Subcutaneous abdominal adipose tissue (tissue), 5 donors: ENCODE results near the gene RNF217.
"Not testable (repeated sequence)": the region's sequence is repeated elsewhere in the genome, so short reads cannot be mapped to it uniquely, and the experiment has no call there.

Experiments
- H3K27ac ChIP-seq: one replicate; pipeline ENCODE4 v1.7.0; 2013; ENCODE audit warnings: low read depth, mild to moderate bottlenecking, inconsistent platforms, low read length, moderate library complexity
- H3K27me3 ChIP-seq, 5 donors: one replicate each; pipeline ENCODE4 v1.7.0; 2013; ENCODE audit warnings: low read length in 5 of 5, inconsistent platforms in 1 of 5; ENCODE audit not compliant: control insufficient read depth in 5 of 5, insufficient read depth in 4 of 5
- H3K36me3 ChIP-seq, 5 donors: one replicate each; pipeline ENCODE4 v1.7.0; 2013; ENCODE audit warnings: low read length in 5 of 5; ENCODE audit not compliant: control insufficient read depth in 5 of 5, insufficient read depth in 5 of 5
- H3K4me1 ChIP-seq, 5 donors: one replicate each; pipeline ENCODE4 v1.7.0; 2013; ENCODE audit warnings: low read length in 5 of 5, mild to moderate bottlenecking in 3 of 5, moderate library complexity in 1 of 5; ENCODE audit not compliant: control insufficient read depth in 5 of 5, insufficient read depth in 5 of 5
- H3K4me3 ChIP-seq, 5 donors: one replicate each; pipeline ENCODE4 v1.7.0; 2013; ENCODE audit warnings: low read length in 5 of 5, low read depth in 1 of 5
- H3K9ac ChIP-seq, 5 donors: one replicate each; pipeline ENCODE4 v1.7.0; 2013; ENCODE audit warnings: low read length in 5 of 5, mild to moderate bottlenecking in 4 of 5, moderate library complexity in 3 of 5
- H3K9me3 ChIP-seq, 5 donors: one replicate each; pipeline ENCODE4 v1.7.0; 2013; ENCODE audit warnings: low read length in 5 of 5; ENCODE audit not compliant: control insufficient read depth in 5 of 5
- donor health status: healthy.
- donor health status: healthy.
- donor health status: healthy.
- donor health status: healthy.
- donor health status: healthy.

The RNF217 gene

DNA sequence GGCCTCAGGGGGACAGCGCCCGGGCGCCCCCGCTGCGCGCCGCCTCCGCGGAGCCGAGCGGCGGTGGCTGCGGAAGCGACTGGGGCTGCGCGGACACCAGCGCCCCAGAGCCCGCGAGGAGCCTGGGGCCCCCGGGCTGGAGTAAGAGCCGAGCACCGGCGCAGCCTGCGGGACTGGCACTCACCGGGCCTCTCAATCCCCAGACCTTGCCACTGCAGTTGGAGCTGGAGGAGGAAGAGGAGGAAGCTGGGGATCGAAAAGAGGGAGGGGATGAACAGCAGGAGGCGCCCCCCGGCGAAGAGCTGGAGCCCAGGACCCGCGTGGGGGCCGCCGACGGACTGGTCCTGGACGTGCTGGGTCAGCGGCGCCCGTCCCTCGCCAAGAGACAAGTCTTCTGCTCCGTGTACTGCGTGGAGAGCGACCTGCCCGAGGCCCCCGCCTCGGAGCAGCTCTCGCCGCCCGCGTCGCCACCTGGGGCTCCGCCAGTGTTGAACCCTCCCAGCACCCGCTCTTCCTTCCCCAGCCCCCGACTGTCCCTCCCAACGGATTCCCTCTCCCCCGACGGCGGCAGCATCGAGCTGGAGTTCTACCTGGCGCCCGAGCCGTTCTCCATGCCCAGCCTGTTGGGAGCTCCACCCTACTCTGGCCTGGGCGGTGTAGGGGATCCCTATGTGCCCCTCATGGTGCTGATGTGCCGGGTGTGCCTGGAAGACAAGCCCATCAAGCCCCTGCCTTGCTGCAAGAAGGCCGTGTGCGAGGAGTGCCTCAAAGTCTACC, 590 bp downstream of the RNF217 start:
- Histone ChIP-seq H3K4me1 (peaks cover 2 to 51% (median 46%) of the 10 kb centered on the region in 5 donors), H3K27ac (peak overlapping the region; percentile 87), H3K4me3 (peak overlapping the region; percentile 75 to 88 (median 84)), H3K9ac (peak overlapping the region; percentile 80 to 89 (median 87)), H3K9me3 (no peaks in the 10 kb centered on the region), H3K27me3 (no peaks in the 10 kb centered on the region), H3K36me3 (no peaks in the 10 kb centered on the region)

DNA sequence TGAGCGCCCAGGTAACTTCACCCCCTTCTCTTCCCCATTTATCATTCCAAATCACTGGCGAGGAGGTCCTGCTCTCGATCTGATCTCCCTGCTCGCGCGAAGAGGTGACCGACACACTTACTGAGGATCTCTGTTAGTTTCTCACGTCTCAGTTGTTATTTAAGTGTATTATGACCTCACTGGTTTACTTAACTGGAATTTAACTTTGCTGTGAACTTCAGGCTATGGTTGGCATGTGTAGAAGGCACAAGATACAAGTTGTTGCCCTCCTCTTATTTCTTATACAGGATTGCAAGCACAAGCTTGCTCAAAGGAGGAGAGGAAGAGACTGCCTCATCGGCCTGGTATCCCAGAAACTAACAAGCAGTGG, 1.2 kb downstream of the RNF217 start:
- Histone ChIP-seq H3K27me3 (no peaks in the 10 kb centered on the region), H3K9ac (peak overlapping the region; percentile 80 to 89 (median 87)), H3K36me3 (no peaks in the 10 kb centered on the region), H3K4me3 (peak overlapping the region; percentile 75 to 88 (median 84)), H3K27ac (peak overlapping the region; percentile 87), H3K9me3 (no peaks in the 10 kb centered on the region), H3K4me1 (peaks cover 2 to 51% (median 46%) of the 10 kb centered on the region in 5 donors)

DNA sequence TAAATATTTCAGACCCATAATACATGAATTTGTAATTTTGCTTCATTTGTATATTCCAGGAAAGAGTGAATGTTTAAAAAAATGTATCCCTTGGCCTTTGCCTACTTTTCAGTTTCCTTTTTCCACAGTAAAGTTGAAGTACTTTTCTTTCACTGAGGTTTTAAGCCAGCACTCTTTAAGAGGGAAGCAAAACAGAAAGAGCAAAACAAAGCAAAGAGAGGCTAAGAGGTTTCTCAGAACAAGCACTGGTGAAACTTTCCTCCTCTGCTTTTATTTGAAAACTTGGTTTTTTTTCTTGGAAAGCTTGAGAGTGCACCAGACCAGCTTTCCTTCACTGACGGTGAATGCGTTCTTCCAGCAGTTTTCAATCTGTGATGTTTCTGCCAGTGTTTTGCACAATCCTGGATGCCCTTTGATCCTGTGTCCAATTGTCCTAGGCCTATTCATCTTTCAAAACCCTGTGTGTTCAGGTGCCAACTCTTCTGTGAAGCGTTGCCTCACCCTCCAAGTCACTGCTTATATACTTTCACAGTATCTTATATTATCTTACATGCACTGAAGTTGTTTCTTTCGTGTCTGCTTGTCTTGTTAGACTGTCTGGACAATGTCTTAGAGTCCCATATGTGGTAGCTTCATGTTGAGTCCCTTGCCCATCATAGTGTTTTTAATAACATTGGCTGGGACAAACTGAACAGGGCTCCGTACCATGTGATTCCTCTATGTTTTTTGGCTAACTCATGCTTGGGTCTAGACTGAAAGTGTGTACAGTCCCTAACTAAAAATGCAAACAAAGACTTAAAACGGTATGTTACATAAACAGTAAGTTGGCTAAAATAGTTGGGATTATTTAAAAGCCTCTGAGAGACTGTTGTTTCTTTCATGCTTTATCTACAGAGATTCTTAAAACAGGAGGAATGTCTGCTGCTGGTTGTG, 1.9 kb downstream of the RNF217 start:
- Histone ChIP-seq H3K9me3 (no peaks in the 10 kb centered on the region), H3K36me3 (no peaks in the 10 kb centered on the region), H3K4me3 (peak overlapping the region; percentile 75 to 88 (median 84)), H3K4me1 (peaks cover 2 to 54% (median 46%) of the 10 kb centered on the region in 5 donors), H3K27ac (peak overlapping the region; percentile 87), H3K9ac (peak overlapping the region; percentile 80 to 89 (median 87)), H3K27me3 (no peaks in the 10 kb centered on the region)

- H3K27me3 ChIP-seq: no peaks in the 10 kb centered on the region
- peak overlapping the region in 3 of 5 donors; percentile 41 to 88 (median 87) for H3K9ac ChIP-seq
- H3K27ac ChIP-seq: peak overlapping the region; percentile 87
- no peaks in the 10 kb centered on the region for H3K36me3 ChIP-seq
- no peaks in the 10 kb centered on the region for H3K9me3 ChIP-seq
- H3K4me1 ChIP-seq: peaks cover 2 to 54% (median 46%) of the 10 kb centered on the region in 5 donors
- H3K4me3 ChIP-seq: peak overlapping the region; percentile 75 to 88 (median 84)
These were observed 2.5 kb downstream of the RNF217 start for GRCh38 chr6:124964764-124965105.

GRCh38 chr6:124965424-124965850, 3.2 kb downstream of the RNF217 start:
- not testable (repeated sequence) for H3K9ac ChIP-seq, H3K4me3 ChIP-seq, H3K27me3 ChIP-seq, H3K9me3 ChIP-seq, H3K36me3 ChIP-seq
- Histone ChIP-seq H3K27ac (peak overlapping the region; percentile 51), H3K4me1 (peaks cover 2 to 56% (median 43%) of the 10 kb centered on the region in 5 donors)

DNA sequence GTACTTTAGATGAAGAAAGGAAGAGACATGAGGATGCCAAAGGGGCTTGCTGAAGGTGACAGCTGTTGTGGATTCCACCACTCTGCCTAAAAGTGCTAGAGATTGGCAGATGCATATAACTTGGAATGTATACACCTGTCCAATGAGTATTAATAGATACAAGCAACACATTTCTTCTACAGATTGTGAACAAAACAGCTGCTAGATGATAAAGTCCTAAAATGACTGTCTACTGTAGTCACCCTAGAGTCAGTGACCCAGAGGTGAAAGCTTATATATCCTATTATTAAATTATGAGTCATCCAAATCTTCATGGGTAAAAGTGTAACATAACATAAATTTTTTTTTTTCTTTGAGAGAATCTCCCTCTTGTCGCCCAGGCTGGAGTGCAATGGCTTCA, 5.2 kb downstream of the RNF217 start:
- Histone ChIP-seq H3K9ac (no peak overlapping the region), H3K9me3 (no peaks in the 10 kb centered on the region), H3K27ac (peak overlapping the region; percentile 51), H3K27me3 (no peaks in the 10 kb centered on the region), H3K4me3 (no peak overlapping the region), H3K4me1 (peaks cover 0 to 47% (median 35%) of the 10 kb centered on the region in 5 donors), H3K36me3 (peaks cover 2 to 13% (median 10%) of the 10 kb centered on the region in 5 donors)

DNA sequence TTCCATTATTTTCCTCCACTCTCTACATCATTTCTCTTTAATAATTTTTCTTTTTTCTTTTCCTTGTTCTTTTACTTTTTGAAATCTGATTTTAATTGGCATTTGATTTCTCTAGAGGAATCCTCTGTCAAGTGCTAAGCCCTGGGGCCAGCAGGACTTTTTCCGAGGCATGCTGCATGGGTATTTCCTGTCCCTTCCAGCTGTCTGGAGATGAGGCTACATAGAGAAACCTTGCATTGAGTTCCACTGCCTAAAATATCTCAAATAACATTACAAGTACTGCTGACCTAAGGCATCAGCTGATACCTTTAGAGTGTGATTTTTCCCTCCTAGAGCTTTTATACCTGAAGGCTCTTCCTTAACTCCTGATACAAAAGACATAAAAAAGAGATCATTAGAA, 6.2 kb downstream of the RNF217 start:
- no peaks in the 10 kb centered on the region for H3K27me3 ChIP-seq
- no peaks in the 10 kb centered on the region for H3K9me3 ChIP-seq
- H3K4me1 ChIP-seq: peaks cover 0 to 41% (median 28%) of the 10 kb centered on the region in 5 donors
- H3K9ac ChIP-seq: no peak overlapping the region
- H3K36me3 ChIP-seq: peaks cover 4 to 21% (median 15%) of the 10 kb centered on the region in 5 donors
- no peak overlapping the region for H3K27ac ChIP-seq
- H3K4me3 ChIP-seq: no peak overlapping the region

DNA sequence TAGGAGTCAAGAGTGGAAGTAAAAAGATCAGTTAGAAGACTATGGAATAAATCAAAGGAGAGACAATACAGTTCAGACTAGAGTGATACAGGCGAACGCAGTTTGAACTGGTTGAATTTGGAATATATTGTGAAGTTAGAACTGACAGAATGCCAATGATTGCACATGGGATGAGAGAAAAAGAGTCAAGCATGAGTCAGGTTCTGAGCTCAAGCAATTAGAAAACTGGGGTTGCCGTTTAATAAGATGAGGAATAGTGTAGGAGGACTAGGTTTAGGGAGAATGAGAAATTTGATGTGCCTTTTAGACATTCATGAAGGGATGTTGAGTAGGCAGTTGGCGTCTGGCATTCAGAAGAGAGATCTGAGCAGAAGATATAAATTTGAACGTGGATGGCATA, 8.0 kb downstream of the RNF217 start:
- no peaks in the 10 kb centered on the region for H3K9me3 ChIP-seq
- H3K27ac ChIP-seq: no peak overlapping the region
- peaks cover 7 to 21% (median 18%) of the 10 kb centered on the region in 5 donors for H3K36me3 ChIP-seq
- no peak overlapping the region for H3K4me3 ChIP-seq
- peaks cover 0 to 26% (median 12%) of the 10 kb centered on the region in 5 donors for H3K4me1 ChIP-seq
- no peaks in the 10 kb centered on the region for H3K27me3 ChIP-seq
- H3K9ac ChIP-seq: no peak overlapping the region

GRCh38 chr6:124970763-124971162, 8.5 kb downstream of the RNF217 start:
- H3K9ac ChIP-seq: no peak overlapping the region
- peaks cover 7 to 21% (median 18%) of the 10 kb centered on the region in 5 donors for H3K36me3 ChIP-seq
- H3K27me3 ChIP-seq: no peaks in the 10 kb centered on the region
- H3K27ac ChIP-seq: no peak overlapping the region
- H3K4me3 ChIP-seq: no peak overlapping the region
- H3K9me3 ChIP-seq: no peaks in the 10 kb centered on the region
- H3K4me1 ChIP-seq: peaks cover 0 to 21% (median 10%) of the 10 kb centered on the region in 5 donors

DNA sequence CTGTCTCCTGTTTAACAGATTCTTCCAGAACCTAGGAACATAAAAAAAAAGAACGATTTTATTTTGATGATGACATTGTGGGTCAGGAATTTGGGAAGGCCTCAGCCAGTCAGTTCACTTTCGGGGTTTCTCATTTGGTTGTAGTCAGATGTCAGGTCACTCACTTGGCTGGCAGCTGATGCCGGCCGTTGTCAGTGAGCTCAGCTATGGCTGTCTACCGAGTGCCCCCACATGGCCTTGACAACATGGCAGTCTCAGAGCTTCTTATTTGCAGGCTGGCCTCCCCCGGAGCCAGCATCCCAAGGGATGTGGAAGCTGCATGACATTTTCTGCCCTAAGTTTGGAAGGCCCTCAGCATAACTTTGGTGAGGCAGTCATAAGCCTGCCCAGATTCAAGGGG, 11.5 kb downstream of the RNF217 start:
- Histone ChIP-seq H3K9ac (no peak overlapping the region), H3K36me3 (peaks cover 15 to 29% (median 21%) of the 10 kb centered on the region in 5 donors), H3K9me3 (peaks cover 1 to 8% (median 4%) of the 10 kb centered on the region in 5 donors), H3K27ac (no peak overlapping the region), H3K27me3 (no peaks in the 10 kb centered on the region), H3K4me3 (no peak overlapping the region), H3K4me1 (peaks cover 0 to 3% (median 0%) of the 10 kb centered on the region in 5 donors)
